CD8-positive, alpha-beta memory T cell (primary cell): ENCODE results near the gene TDG. TPM values are rescaled to one million over a fixed set of nuclear protein-coding genes. Genes with fewer than 3 reads are reported as not detected.
"Not testable (repeated sequence)": the region's sequence is repeated elsewhere in the genome, so short reads cannot be mapped to it uniquely, and the experiment has no call there.

Experiments used
- CTCF ChIA-PET: fragments of 350-600 bp; sonication (Branson Sonifier 250); formaldehyde crosslinking; loops from one replicate; lab custom pipeline; 2021; ENCODE audit warnings: antibody characterized with exemption; lab: Charles Lee
- POLR2A ChIA-PET: fragments of 350-600 bp; sonication (Branson Sonifier 250); formaldehyde crosslinking; loops from one replicate; lab custom pipeline; 2021; ENCODE audit warnings: antibody characterized with exemption; lab: Charles Lee
- DNase-seq, 5 donors: peaks; one replicate each; pipeline versions ENCODE4 v3.0.0 to v3.0.0-alpha.2; 2020 to 2022; ENCODE audit warnings: mixed read lengths in 1 of 5
- H3K27ac ChIP-seq: one replicate; pipeline ENCODE4 v1.7.0; 2013; ENCODE audit warnings: low read depth, mild to moderate bottlenecking, low read length, moderate library complexity
- H3K27me3 ChIP-seq: 2 replicates; pipeline ENCODE4 v1.7.0; 2013; ENCODE audit warnings: low read length, mild to moderate bottlenecking; ENCODE audit not compliant: insufficient read depth, poor library complexity, severe bottlenecking
- H3K36me3 ChIP-seq: 2 replicates; pipeline ENCODE4 v1.7.0; 2013; ENCODE audit warnings: mild to moderate bottlenecking, low read length, moderate library complexity; ENCODE audit not compliant: insufficient read depth
- H3K4me1 ChIP-seq: 2 replicates; pipeline ENCODE4 v1.7.0; 2013; ENCODE audit warnings: mild to moderate bottlenecking, low read length, moderate library complexity; ENCODE audit not compliant: insufficient read depth
- H3K4me3 ChIP-seq: 2 replicates; pipeline ENCODE4 v1.7.0; 2013; ENCODE audit warnings: mild to moderate bottlenecking, low read length
- H3K9me3 ChIP-seq: 2 replicates; pipeline ENCODE4 v1.7.0; 2013; ENCODE audit warnings: mild to moderate bottlenecking, low read length
- H3K27ac Mint-ChIP-seq, 8 donors: one replicate each; pipeline ENCODE4 v1.8.0; 2020 to 2021; ENCODE audit warnings: mixed read lengths in 8 of 8, mild to moderate bottlenecking in 6 of 8, inconsistent platforms in 3 of 8, moderate library complexity in 3 of 8
- H3K27me3 Mint-ChIP-seq, 2 donors: one replicate each; pipeline ENCODE4 v1.8.0; 2020 to 2021; ENCODE audit warnings: mixed read lengths in 2 of 2, mild to moderate bottlenecking in 1 of 2, moderate library complexity in 1 of 2
- H3K36me3 Mint-ChIP-seq, 3 donors: one replicate each; pipeline ENCODE4 v1.8.0; 2020 to 2021; ENCODE audit warnings: mixed read lengths in 3 of 3, inconsistent platforms in 1 of 3, mild to moderate bottlenecking in 1 of 3
- H3K4me1 Mint-ChIP-seq, 3 donors: one replicate each; pipeline ENCODE4 v1.8.0; 2020 to 2021; ENCODE audit warnings: mixed read lengths in 3 of 3, inconsistent platforms in 1 of 3, mild to moderate bottlenecking in 1 of 3
- H3K4me3 Mint-ChIP-seq, 7 donors: one replicate each; pipeline ENCODE4 v1.8.0; 2020 to 2021; ENCODE audit warnings: mixed read lengths in 7 of 7, mild to moderate bottlenecking in 6 of 7, moderate library complexity in 4 of 7, inconsistent platforms in 2 of 7
- H3K9me3 Mint-ChIP-seq, 5 donors: one replicate each; pipeline ENCODE4 v1.8.0; 2020 to 2022; ENCODE audit warnings: mixed read lengths in 5 of 5, mild to moderate bottlenecking in 3 of 5, moderate library complexity in 2 of 5, inconsistent platforms in 1 of 5
- polyA plus RNA-seq: library from polyadenylated mRNA; unstranded; fragments of 300-500 nt; fragmentation: Illumina TruSeq; gene quantifications from one replicate; pipeline ENCODE4 v1.2.3, GENCODE V29; 2021
- total RNA-seq, 2 experiments: library from RNA; stranded (reverse); gene quantifications; one replicate each; pipeline ENCODE4 v1.2.3, GENCODE V29; 2021

The TDG gene
- total and polyA plus RNA-seq, 3 experiments from 2014 or later, result 24.1 to 52.6 (median 51.2) TPM

GRCh38 chr12:104022786-104023185, 57.1 kb downstream of the TDG start:
- H3K4me3 Mint-ChIP-seq, result no peak overlapping the region
- CTCF ChIA-PET, result no interaction called here

GRCh38 chr12:104023710-104024109, 58.0 kb downstream of the TDG start:
- H3K9me3 Mint-ChIP-seq, result peaks cover 0 to 9% (median 5%) of the 10 kb centered on the region in 5 donors
- Histone ChIP-seq H3K36me3 (no peaks in the 10 kb centered on the region), H3K4me3 (no peak overlapping the region), H3K9me3 (no peaks in the 10 kb centered on the region), H3K27me3 (peaks cover 3% of the 10 kb centered on the region), H3K27ac (no peak overlapping the region), H3K4me1 (no peaks in the 10 kb centered on the region)
- H3K27me3 Mint-ChIP-seq, result peaks cover 25 to 56% of the 10 kb centered on the region in 2 donors
- H3K36me3 Mint-ChIP-seq, result no peaks in the 10 kb centered on the region
- CTCF ChIA-PET, result no interaction called here
- no peak for DNase-seq
- H3K27ac Mint-ChIP-seq, result no peak overlapping the region
- POLR2A ChIA-PET, result no interaction called here
- no peak overlapping the region for H3K4me3 Mint-ChIP-seq
- H3K4me1 Mint-ChIP-seq, result no peaks in the 10 kb centered on the region

More at GRCh38 chr12:104022786-104023185, 57.1 kb downstream of the TDG start:
- H3K27me3 ChIP-seq, result peaks cover 3% of the 10 kb centered on the region
- Mint-ChIP-seq H3K27me3 (peaks cover 20 to 57% of the 10 kb centered on the region in 2 donors), H3K4me1 (no peaks in the 10 kb centered on the region), H3K27ac (no peak overlapping the region), H3K9me3 (peaks cover 0 to 9% (median 5%) of the 10 kb centered on the region in 5 donors), H3K36me3 (no peaks in the 10 kb centered on the region)
- no peak overlapping the region for H3K27ac ChIP-seq
- H3K4me3 ChIP-seq, result no peak overlapping the region
- H3K4me1 ChIP-seq, result no peaks in the 10 kb centered on the region
- no peaks in the 10 kb centered on the region for H3K36me3 ChIP-seq
- no peak for DNase-seq
- POLR2A ChIA-PET, result no interaction called here
- H3K9me3 ChIP-seq, result no peaks in the 10 kb centered on the region

GRCh38 chr12:104024348-104024747, 58.7 kb downstream of the TDG start:
- H3K27me3 Mint-ChIP-seq, result peaks cover 26 to 56% of the 10 kb centered on the region in 2 donors
- no peaks in the 10 kb centered on the region for H3K4me1 ChIP-seq
- H3K27ac Mint-ChIP-seq, result no peak overlapping the region
- peaks cover 3% of the 10 kb centered on the region for H3K27me3 ChIP-seq
- no peak overlapping the region for H3K4me3 ChIP-seq
- CTCF ChIA-PET, result no interaction called here
- POLR2A ChIA-PET, result no interaction called here
- H3K9me3 Mint-ChIP-seq, result peaks cover 0 to 9% (median 5%) of the 10 kb centered on the region in 5 donors
- no peak overlapping the region for H3K27ac ChIP-seq
- DNase-seq, result no peak
- no peaks in the 10 kb centered on the region for H3K4me1 Mint-ChIP-seq
- H3K36me3 ChIP-seq, result no peaks in the 10 kb centered on the region
- H3K9me3 ChIP-seq, result no peaks in the 10 kb centered on the region
- no peaks in the 10 kb centered on the region for H3K36me3 Mint-ChIP-seq
- H3K4me3 Mint-ChIP-seq, result no peak overlapping the region

GRCh38 chr12:104025771-104026170, 60.1 kb downstream of the TDG start:
- no peak overlapping the region for H3K4me3 ChIP-seq
- Mint-ChIP-seq H3K4me1 (no peaks in the 10 kb centered on the region), H3K4me3 (no peak overlapping the region), H3K27me3 (peaks cover 18 to 54% of the 10 kb centered on the region in 2 donors), H3K9me3 (peaks cover 0 to 9% (median 3%) of the 10 kb centered on the region in 5 donors), H3K36me3 (no peaks in the 10 kb centered on the region), H3K27ac (no peak overlapping the region)
- peaks cover 3% of the 10 kb centered on the region for H3K27me3 ChIP-seq
- H3K9me3 ChIP-seq, result no peaks in the 10 kb centered on the region
- ChIA-PET POLR2A (no interaction called here), CTCF (no interaction called here)
- no peaks in the 10 kb centered on the region for H3K4me1 ChIP-seq
- no peaks in the 10 kb centered on the region for H3K36me3 ChIP-seq
- no peak for DNase-seq
- no peak overlapping the region for H3K27ac ChIP-seq

GRCh38 chr12:104026841-104027599, 61.3 kb downstream of the TDG start:
- POLR2A ChIA-PET, result interaction anchor here (0.7 kb wide), 1 partner anchor 11 kb away, joined by 4 read pairs; no protein-coding TSS in a partner anchor
- no peaks in the 10 kb centered on the region for H3K9me3 ChIP-seq
- H3K4me3 Mint-ChIP-seq, result no peak overlapping the region
- DNase-seq, result no peak
- no peak overlapping the region for H3K27ac ChIP-seq
- H3K4me1 Mint-ChIP-seq, result no peaks in the 10 kb centered on the region
- CTCF ChIA-PET, result interaction anchor here (1.2 kb wide), 1 partner anchor 36 kb away, joined by 3 read pairs; no protein-coding TSS in a partner anchor
- no peaks in the 10 kb centered on the region for H3K36me3 ChIP-seq
- no peaks in the 10 kb centered on the region for H3K36me3 Mint-ChIP-seq
- no peak overlapping the region for H3K27ac Mint-ChIP-seq
- H3K4me3 ChIP-seq, result no peak overlapping the region
- peaks cover 0 to 9% (median 3%) of the 10 kb centered on the region in 5 donors for H3K9me3 Mint-ChIP-seq
- peaks cover 13 to 44% of the 10 kb centered on the region in 2 donors for H3K27me3 Mint-ChIP-seq
- H3K4me1 ChIP-seq, result no peaks in the 10 kb centered on the region
- peaks cover 3% of the 10 kb centered on the region for H3K27me3 ChIP-seq

- H3K36me3 ChIP-seq, H3K27ac ChIP-seq, H3K4me3 Mint-ChIP-seq, CTCF ChIA-PET, POLR2A ChIA-PET, H3K27ac Mint-ChIP-seq, H3K4me3 ChIP-seq, H3K9me3 Mint-ChIP-seq, H3K36me3 Mint-ChIP-seq, H3K4me1 Mint-ChIP-seq, H3K9me3 ChIP-seq, DNase-seq, H3K4me1 ChIP-seq, H3K27me3 ChIP-seq: not testable (repeated sequence)
- peaks cover 11 to 49% of the 10 kb centered on the region in 2 donors for H3K27me3 Mint-ChIP-seq
Measured at GRCh38 chr12:104030596-104030995, 64.9 kb downstream of the TDG start.

GRCh38 chr12:104036143-104036542, 70.5 kb downstream of the TDG start:
- H3K9me3 Mint-ChIP-seq, H3K27ac ChIP-seq, H3K9me3 ChIP-seq, H3K27me3 ChIP-seq, H3K36me3 Mint-ChIP-seq, H3K4me1 Mint-ChIP-seq, H3K4me1 ChIP-seq, CTCF ChIA-PET, H3K27ac Mint-ChIP-seq, H3K4me3 Mint-ChIP-seq, DNase-seq, H3K4me3 ChIP-seq, H3K36me3 ChIP-seq: not testable (repeated sequence)
- H3K27me3 Mint-ChIP-seq, result peaks cover 6 to 29% of the 10 kb centered on the region in 2 donors
- POLR2A ChIA-PET, result interaction anchor here (0.7 kb wide), 1 partner anchor 35 kb away, joined by 3 read pairs; no protein-coding TSS in a partner anchor
